Stimulated activated CD4-positive, alpha-beta T cell treated with anti-CD3 and anti-CD28 coated beads, TNF-alpha, amount 100 ng/mL, for 24 hours (primary cell): ENCODE measurements around the gene NEDD9.

Experiments
- DNase-seq, 3 experiments: peaks; one replicate each; pipeline ENCODE4 v3.0.0-alpha.2; 2020; ENCODE audit warnings: low read depth in 3 of 3

NEDD9 gene

DNA sequence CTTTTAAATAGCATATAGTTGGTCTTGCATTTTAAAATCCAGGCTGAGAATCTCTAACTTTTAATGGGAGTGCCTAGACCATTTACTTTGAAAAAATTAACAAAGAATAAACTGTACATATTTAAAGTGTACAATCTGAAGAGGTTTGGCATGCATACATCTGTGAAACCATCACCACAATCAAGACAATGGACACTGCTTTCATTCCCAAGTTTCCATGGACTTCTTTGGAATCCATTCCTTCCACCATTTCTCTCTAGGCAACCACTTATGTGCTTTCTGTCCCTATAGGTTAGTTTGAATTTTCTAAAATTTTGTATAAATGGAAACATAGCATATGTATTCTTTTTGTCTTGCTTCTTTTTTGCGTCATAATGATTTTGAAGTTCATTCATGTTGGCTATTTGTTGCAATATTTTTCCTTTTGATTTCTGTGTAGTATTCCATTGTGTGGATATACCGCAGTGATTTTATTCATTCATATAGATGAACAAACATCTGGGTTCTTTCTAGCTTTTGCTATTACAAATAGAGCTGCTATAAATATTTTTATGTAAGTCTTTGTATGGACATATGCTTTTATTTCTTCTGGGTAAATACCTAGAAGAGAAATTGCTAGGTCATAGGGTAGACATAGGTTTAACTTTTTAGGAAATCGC is 50.9 kb downstream of the NEDD9 start:
- no peak for DNase-seq

DNA sequence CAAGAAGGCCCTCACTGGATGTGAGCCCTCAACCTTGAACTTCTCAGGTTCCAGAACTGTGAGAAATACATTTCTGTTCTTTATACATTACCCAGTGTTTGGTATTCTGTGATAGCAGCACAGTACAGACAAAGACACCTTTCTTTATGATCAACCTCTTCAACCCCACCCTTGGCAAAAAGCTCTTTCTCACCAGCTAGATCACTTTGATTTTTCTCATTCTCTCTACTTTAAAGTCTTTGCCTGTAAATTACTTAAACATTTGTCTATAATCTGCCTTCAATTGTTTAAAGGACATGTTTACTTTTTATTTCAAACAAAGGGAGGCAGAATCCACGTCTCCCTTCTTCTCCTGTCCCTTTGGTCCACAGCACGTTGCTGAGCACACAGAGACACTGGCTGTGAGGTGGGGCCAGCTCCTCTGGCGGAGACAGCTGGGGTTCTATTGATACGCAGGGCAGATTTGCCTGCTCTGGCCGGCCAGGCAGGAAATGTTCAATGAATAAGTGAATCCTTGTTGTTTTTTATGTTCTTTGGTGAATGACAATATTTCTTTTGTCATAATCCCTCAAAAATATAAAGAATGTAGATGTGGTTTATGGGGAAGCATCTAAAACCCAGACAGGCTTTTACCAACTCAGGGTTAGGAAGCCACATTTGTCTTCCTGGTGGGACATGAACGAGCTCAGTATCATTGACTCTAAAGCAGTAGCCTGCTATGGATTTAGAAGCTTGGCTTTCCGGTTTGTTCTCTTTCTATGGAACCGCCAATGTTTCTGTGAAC is 52.9 kb downstream of the NEDD9 start:
- DNase-seq: no peak

DNA sequence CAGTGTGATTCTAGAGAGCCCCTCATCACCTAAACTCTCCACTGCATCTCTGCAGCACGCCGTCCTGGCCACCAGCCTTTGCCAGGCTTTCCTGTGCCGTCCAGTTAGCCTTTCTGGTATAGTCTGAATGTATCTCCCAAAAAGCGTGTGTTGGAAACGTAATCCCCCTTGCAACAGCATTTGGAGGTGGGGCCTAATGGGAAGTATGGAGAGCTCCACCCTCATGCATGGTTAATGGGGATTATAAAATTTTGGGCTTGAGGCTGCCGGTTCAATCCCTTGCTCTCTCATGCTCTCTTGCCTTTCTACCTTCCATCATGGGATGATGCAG is 53.4 kb downstream of the NEDD9 start:
- DNase-seq: no peak

DNA sequence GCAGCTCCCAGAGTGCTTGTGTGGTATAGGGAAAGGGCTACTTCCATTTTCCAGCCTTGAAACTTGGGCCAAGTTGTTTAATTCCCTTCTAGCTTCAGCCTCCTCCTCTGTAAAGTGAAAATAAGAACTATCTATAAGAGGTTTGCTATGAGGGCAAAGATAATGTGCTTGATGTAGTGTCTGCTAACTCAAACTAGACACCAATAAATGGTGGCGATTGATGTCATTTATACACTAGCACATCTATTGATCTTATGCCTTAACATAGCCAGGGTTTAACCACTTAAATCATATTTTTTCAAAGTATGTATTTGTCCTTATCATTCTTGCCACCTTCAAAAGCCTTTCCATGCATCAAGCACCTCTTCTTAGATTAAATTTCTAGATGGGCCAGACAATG is 55.2 kb downstream of the NEDD9 start:
- no peak for DNase-seq

DNA sequence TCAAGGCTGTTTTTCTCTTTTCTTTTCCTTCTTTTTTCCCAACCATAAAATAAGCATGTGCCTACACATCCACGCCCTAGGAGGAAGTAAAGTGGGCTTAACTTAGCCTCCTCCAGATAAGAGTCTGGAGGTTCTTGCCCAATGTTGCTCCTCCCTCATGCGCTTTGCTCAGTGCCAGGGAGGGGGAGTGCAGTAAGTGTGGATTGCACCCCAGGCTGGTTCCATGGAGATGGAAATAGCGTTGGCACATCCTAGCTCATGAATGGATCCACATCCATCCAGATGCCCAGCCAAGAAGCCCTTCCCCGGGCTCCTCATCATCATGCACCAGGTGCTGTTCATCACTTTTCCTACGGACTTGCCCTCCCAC is 58.2 kb downstream of the NEDD9 start:
- DNase-seq: no peak

DNA sequence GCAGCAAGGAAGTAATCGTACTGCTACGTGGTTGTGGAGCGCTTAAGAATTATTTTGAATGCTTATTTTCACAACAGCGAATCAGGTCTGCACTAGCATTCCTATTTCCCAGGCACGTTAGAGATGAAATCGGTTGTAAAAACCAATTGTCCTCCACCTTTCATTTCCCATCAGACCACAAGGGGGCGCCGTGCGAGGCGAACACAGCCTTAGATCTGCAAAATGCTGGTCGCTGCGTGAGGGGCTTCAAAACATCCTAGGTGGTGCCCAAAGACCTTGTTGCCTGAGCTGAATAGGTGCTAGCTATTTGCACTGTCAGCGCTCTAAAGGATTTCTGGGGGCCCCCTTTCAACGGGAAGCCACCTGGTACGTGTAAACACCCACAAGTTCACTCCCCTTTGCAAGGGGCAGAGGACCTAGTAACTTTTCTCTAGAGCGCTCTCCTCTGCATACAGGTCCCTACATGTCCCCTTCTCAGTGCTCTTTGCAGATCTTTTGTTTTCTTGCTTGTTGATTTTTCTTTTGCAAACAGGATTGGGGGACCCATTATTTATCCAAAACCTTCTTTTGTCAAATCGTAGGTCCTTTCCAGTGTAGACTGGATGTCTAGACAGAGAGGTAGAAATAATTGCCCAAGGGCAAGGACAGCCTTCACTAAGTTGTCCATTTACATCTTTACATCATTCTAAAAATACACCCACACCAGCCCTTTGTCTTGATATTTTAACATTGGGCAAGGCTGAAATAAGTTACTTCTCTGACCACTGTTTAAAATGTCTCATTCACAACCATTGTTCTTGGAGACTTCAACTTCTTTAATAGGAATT is 59.8 kb downstream of the NEDD9 start:
- DNase-seq: peak; percentile 51 to 73 (median 52)

DNA sequence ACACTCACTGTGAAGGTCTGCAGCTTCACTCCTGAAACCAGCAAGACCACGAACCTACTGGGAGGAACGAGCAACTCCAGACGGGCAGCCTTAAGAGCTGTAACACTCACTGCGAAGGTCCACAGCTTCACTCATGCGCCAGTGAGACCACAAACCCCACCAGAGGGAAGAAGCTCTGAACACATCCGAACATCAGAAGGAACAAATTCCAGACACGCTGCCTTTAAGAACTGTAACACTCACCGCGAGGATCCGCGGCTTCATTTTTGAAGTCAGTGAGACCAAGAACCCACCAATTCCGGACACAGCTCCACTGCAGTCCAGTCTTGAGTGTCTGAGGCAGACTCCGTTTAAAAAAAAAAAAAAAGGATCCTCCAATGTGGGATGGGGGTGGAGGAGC is 60.5 kb downstream of the NEDD9 start:
- no peak for DNase-seq

DNA sequence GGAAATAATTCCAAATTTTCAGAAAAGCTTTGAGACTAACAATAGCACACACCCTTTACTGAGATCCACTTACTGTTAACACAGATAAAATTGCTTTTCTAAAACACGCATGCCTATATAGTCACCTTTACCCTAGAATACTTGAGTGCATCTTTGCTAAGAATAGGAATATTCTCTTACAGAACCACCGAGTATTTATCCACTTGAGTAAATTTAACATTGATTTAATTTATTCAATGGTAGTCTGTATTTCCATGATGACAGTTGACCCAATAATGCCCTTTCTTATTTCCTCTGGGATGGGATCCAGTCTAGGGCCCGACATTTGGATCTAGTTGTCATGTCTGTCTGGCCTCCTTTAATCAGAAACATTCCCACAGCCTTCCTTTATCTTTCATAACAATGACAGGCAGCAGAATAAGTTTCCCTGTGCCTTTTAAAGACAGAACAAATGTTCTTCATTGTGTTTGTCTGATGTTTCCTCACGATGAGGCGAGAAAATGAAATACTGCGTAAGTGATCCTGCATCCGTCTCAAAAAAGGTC is 64.3 kb downstream of the NEDD9 start:
- DNase-seq: no peak

DNA sequence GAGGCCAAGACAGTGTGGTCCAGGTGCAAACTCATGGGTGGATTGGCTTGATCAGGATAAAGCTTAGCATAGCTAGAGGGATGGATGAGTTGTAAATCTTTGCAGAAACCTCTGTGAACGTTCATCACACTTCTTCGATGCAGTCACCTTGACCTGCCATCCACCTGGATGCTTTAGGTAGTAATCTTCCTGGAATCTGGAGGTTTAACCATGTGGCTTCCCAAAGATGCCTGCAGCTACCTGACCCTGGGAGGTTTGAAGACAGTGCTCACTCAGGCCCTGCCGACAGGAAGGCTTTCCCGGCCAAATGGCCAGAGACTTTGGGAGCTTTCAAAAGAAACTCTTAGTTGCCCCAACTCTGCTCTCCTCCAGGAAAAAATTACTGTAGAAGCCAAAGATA is 65.5 kb downstream of the NEDD9 start:
- no peak for DNase-seq

DNA sequence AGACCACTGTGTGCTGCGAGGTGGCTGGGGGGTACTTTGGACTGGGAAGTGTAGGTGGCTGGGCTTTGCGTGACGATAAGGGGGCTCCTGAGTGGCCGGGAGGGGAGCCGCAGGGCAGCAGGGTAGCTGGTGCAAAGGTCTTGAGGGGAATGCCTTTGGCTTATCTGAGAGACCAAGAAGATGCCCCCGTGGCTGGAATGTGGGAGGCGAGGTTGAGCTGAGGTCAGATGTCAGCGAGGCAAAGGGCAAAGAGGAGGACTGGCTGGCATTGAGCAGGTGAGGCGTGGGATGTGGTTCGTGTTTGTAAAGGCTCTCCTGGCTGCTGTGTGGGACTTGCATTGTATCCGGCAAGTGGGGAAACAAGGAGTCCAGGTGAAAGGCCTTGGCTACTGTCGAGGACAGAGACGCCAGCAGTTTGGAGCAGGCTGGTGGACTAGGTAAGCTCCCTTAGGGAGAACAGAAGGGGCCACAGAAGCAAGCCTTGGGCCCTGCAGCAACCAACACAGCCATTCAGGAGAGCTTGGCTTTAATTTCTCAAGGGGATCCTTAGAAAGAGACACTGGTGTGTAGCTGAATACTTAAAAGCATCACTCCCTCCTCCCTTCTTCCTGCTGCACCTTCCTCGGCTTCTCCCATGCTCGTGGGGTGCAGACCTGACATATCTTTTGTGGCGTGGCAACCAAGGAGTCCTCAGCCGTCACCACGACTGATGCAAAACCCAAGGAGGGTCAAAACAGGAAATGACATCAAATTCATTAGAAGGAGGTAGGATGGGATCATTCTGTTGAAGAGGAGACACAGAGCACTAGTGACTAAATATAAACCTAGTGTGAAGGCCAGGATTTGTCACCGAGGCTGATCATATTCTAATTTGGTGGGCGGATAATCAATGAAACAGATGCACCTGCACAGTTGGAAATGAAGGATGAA is 67.5 kb downstream of the NEDD9 start:
- no peak for DNase-seq

DNA sequence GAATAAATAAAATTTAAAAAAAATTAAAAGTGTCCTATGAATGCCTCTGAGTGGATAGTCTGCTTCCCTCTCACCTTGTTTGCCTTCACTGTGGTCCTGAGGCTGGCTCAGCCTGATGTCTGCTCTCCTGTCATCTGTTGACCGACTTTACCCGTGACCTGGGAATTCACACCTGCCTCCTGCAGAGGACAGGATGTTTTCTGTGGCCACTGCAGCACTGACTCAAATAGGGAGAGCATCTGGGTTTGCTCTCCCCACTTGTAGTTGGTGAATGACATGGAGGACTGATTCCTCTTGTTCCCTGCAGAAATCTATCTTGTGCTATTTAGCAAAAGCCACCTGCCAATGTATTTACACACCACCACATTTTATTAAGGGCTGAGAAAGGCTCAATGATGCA is 68.5 kb downstream of the NEDD9 start:
- no peak for DNase-seq

DNA sequence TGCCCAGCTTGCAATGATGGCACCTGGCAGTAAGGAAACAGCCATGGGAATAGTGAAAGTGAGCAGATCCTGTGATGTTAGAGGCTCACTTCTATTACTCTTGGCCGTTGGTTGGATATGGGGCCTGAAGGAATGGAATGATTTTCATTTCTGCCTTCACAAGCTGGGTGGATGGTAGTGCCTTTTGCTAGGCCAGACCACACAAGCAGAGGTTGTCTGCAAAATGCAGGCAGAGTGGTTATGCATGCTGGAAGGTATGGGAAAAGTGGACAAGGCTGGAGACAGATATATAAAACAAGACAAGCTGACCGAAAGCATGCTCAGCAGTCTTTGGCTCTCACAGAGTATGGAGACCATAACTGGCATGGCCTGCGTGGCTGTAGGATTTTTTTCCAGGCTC is 70.2 kb downstream of the NEDD9 start:
- DNase-seq: no peak

DNA sequence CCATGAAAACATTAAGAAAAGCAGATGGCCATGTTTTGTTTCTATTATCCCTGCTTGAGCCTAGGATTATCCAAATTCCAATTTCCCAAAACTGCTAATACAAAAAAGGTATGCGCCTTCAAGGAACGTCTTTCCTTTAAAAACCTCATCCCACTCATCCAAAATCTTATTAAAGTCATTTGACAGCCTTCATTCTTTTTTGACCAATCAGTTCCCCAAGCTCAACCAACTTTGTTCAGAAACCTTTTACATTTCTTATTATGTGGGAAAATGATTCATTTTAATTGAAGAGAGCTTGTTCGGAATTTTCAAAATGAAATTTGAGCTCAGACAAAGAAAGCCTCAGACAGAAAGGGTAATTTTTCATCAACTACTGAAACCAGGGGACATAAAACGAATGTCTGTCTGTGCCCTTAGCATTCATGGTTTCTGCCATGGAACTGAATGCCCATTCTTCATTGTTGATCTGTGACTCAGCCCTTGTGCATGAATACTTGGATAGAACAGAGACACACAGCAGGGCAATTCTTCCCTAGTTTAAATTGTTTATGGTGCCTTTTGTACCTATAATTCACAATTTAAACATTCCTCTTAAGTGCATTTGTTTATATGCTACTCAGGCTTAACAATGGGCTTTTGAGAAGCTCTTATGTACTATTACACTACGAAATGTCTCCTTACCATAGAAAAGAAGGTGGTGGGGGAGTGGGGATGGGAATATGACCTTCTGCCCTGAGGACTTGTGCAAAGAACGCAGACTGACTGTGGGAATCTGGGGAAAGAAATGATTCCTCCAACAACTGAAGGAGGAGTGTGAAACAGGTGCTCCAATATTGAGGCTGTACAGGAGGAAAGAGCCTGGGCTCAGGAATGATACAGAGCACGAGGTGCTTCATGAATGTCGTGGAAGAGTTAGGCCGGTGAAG is 71.2 kb downstream of the NEDD9 start:
- no peak for DNase-seq

DNA sequence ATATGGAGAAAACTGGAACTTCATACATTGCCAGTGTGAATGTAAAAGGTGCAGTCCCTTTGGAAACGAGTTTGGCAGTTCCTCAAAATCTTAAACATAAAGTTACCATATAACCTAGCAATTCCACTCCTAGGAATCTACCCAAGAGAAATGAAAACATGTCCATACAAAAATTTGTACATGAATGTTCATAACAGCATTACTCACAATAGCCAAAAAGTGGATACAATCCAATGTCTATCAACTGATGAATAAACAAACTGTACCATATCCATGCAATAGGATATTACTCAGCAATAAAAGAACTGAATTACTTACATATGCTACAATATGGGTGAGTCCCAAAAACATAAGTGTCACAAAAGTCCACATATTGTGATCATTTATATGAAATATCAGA is 72.3 kb downstream of the NEDD9 start:
- no peak for DNase-seq

DNA sequence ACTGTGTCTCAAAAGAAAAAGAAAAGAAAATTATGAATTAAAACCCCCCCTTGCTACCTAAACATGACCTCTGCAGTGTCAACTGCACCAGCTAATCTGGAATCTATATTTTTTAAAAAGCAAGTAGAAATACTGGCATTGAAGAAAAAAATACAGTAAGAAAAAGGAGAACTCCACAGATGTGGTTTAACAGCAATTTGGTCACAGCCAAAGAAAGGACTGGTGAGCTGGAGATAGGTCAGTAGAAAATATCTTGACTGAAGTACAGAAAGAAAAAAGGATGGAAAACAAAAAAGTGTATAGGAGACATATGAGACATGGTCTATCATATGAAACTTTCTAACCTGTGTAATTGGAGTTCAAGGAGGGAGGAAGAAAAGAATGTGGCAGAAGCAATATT is 76.9 kb downstream of the NEDD9 start:
- DNase-seq: no peak

DNA sequence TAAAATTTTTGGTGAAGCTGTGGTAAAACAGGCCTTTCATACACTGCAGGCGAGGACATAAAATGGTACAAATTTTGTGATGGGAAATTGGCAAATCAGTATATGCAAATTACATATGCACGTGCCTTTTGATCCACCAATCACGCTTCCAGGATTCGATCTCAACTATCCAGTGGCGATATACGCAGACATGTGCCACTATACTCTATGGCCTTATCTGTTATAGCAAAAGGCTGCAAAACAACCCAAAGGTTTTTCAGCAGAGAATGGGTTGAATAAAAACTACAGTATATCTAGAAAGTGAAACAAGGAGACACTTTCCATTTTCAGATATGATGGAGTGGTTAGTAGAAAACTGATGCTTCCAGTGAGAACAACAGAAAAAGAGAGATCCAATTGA is 79.0 kb downstream of the NEDD9 start:
- DNase-seq: no peak

DNA sequence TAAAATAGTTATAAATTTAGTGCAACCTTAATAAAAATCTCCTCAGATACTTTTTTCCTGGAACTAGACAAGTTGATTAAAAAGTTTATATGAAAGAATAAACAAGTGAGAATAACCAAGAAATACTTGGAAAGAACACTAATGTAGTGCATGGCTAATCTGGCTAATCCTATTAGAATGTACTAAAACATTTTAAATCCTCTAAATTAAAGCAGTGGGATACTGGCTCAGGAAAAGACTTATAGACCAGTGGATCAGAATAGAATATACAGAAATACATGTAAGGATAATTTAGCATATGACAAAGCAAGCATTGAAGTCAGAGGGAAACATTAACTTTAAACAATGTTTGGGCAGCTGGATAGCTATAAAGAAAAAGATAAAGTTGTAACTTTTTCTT is 79.9 kb downstream of the NEDD9 start:
- DNase-seq: no peak

DNA sequence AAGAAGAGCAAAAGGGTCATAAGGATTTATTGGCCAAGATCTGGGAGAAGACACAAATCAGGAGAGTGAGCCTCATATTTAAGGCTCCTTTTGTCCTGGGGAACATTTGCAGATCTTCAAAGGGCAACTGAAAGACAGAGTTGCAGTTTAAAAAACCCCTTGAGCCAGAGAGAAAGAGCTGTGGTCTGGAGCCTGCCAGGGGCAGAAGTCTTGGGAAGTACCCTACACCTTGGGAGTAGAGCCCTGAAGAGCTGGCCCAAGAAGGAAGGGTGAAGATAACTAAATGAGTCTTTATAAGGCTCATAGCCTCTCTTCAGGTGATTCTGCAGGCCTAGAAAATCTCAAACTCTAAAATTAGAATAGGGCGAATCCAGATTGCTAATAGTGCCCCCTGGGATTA is 81.0 kb downstream of the NEDD9 start:
- no peak for DNase-seq

DNA sequence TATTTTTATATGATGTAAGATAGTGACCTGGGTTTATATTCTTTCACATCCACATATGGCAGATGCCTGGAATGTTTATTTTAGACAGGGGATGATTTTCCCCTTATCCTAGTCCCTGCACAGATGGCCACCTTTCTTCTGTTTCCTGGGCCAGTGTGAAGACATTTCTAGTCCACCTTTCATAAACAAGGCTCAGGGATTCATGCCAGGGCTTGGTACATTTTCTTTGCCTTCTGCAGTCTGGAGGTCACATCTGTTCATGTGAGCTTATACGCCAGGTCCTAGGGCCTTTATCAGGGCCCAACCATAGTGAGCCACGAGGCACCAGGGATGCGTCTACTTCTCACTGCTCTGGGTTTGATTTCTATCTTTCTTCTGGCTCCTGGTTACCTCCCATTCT is 82.9 kb downstream of the NEDD9 start:
- no peak for DNase-seq

DNA sequence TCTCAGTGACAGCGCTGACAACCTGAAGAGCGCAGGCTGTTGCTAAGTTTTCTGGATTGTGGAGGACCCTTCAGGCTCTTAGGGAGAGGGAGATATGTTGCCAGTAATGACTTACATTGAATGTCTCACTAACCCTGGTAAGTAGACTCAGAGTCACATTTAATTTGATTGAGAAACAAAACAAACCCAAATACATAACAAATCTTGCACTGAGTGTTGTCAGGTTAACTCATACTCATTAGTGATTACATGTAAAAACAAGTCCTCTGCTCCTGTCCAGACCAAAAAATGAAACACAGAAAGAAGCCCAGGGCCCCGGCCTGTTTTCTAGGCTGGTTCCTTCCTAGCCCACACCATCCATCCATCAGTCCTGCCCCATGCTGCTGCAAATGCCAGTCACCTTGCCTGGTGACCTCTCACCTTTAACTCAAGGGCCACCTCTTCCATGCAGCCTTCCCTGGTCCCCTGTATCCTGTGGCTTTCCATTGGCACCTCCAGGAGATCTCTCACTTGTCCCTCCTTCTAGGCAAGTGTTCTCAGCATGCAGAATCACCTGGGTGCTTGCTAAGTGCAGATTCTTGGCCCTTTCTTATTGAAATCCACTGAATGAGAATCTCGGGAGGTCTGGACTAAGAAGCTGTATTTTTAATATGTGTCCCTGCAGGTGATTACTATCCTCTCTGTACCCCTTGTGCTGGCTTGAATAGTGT is 86.2 kb downstream of the NEDD9 start:
- no peak for DNase-seq
